ENCODE measurements around the gene ISL2. TPM values are rescaled to one million over a fixed set of nuclear protein-coding genes. Genes with fewer than 3 reads are reported as not detected.

The ISL2 gene
- total and polyA plus RNA-seq, 2 donors = 0.09 to 0.23 TPM

- no peaks in the 10 kb centered on the region for H3K9me3 ChIP-seq (ENCODE audit: control insufficient read depth in 2 of 2, insufficient read depth in 1 of 2, low read length in 1 of 2)
- H3K27me3 ChIP-seq (ENCODE audit: control insufficient read depth in 2 of 2, insufficient read depth in 1 of 2, low read length in 1 of 2) = no peaks in the 10 kb centered on the region
- 97% methylated on average over 1 of the region's 1 CpG for WGBS
- no peaks in the 10 kb centered on the region for H3K4me1 ChIP-seq (ENCODE audit: control insufficient read depth in 2 of 2, insufficient read depth in 2 of 2, low read length in 2 of 2)
- peaks cover 0 to 4% of the 10 kb centered on the region in 2 donors for H3K36me3 ChIP-seq (ENCODE audit: control insufficient read depth in 2 of 2, insufficient read depth in 2 of 2, low read length in 1 of 2)
- no peak for DNase-seq (ENCODE audit: low read depth in 6 of 9, low spot score in 9 of 9)
- no peak overlapping the region for H3K27ac ChIP-seq (ENCODE audit: low read depth in 1 of 2, low read length in 1 of 2)
- H3K4me3 ChIP-seq (ENCODE audit: low read length in 2 of 2) = no peak overlapping the region
These were observed 43.7 kb downstream of the ISL2 start for GRCh38 chr15:76380249-76380648.

- H3K36me3 ChIP-seq (ENCODE audit: control insufficient read depth in 2 of 2, insufficient read depth in 2 of 2, low read length in 1 of 2) = no peaks in the 10 kb centered on the region
- 98% methylated on average over 4 of the region's 4 CpGs for WGBS
- no peaks in the 10 kb centered on the region for H3K27me3 ChIP-seq (ENCODE audit: control insufficient read depth in 2 of 2, insufficient read depth in 1 of 2, low read length in 1 of 2)
- H3K4me1 ChIP-seq (ENCODE audit: control insufficient read depth in 2 of 2, insufficient read depth in 2 of 2, low read length in 2 of 2) = no peaks in the 10 kb centered on the region
- H3K9me3 ChIP-seq (ENCODE audit: control insufficient read depth in 2 of 2, insufficient read depth in 1 of 2, low read length in 1 of 2) = no peaks in the 10 kb centered on the region
- H3K27ac ChIP-seq (ENCODE audit: low read depth in 1 of 2, low read length in 1 of 2) = no peak overlapping the region
- no peak for DNase-seq (ENCODE audit: low read depth in 6 of 9, low spot score in 9 of 9)
- H3K4me3 ChIP-seq (ENCODE audit: low read length in 2 of 2) = no peak overlapping the region
These were observed 44.8 kb downstream of the ISL2 start for GRCh38 chr15:76381366-76381765.

GRCh38 chr15:76382987-76383728, 46.6 kb downstream of the ISL2 start:
- Histone ChIP-seq H3K4me3 (ENCODE audit: low read length in 2 of 2) (no peak overlapping the region), H3K4me1 (ENCODE audit: control insufficient read depth in 2 of 2, insufficient read depth in 2 of 2, low read length in 2 of 2) (no peaks in the 10 kb centered on the region), H3K36me3 (ENCODE audit: control insufficient read depth in 2 of 2, insufficient read depth in 2 of 2, low read length in 1 of 2) (no peaks in the 10 kb centered on the region), H3K27me3 (ENCODE audit: control insufficient read depth in 2 of 2, insufficient read depth in 1 of 2, low read length in 1 of 2) (no peaks in the 10 kb centered on the region), H3K9me3 (ENCODE audit: control insufficient read depth in 2 of 2, insufficient read depth in 1 of 2, low read length in 1 of 2) (no peaks in the 10 kb centered on the region), H3K27ac (ENCODE audit: low read depth in 1 of 2, low read length in 1 of 2) (no peak overlapping the region)
- DNase-seq (ENCODE audit: low read depth in 6 of 9, low spot score in 9 of 9) = no peak
- 96% methylated on average over 2 of the region's 2 CpGs for WGBS

- H3K27me3 ChIP-seq (ENCODE audit: control insufficient read depth in 2 of 2, insufficient read depth in 1 of 2, low read length in 1 of 2) = no peaks in the 10 kb centered on the region
- DNase-seq (ENCODE audit: low read depth in 6 of 9, low spot score in 9 of 9) = no peak
- no peak overlapping the region for H3K27ac ChIP-seq (ENCODE audit: low read depth in 1 of 2, low read length in 1 of 2)
- no peak overlapping the region for H3K4me3 ChIP-seq (ENCODE audit: low read length in 2 of 2)
- H3K4me1 ChIP-seq (ENCODE audit: control insufficient read depth in 2 of 2, insufficient read depth in 2 of 2, low read length in 2 of 2) = no peaks in the 10 kb centered on the region
- H3K36me3 ChIP-seq (ENCODE audit: control insufficient read depth in 2 of 2, insufficient read depth in 2 of 2, low read length in 1 of 2) = no peaks in the 10 kb centered on the region
- H3K9me3 ChIP-seq (ENCODE audit: control insufficient read depth in 2 of 2, insufficient read depth in 1 of 2, low read length in 1 of 2) = no peaks in the 10 kb centered on the region
- over 99% methylated on average over 2 of the region's 2 CpGs for WGBS
These were observed 47.8 kb downstream of the ISL2 start for GRCh38 chr15:76384409-76384808.

- Histone ChIP-seq H3K27me3 (ENCODE audit: control insufficient read depth in 2 of 2, insufficient read depth in 1 of 2, low read length in 1 of 2) (no peaks in the 10 kb centered on the region), H3K36me3 (ENCODE audit: control insufficient read depth in 2 of 2, insufficient read depth in 2 of 2, low read length in 1 of 2) (no peaks in the 10 kb centered on the region), H3K4me1 (ENCODE audit: control insufficient read depth in 2 of 2, insufficient read depth in 2 of 2, low read length in 2 of 2) (no peaks in the 10 kb centered on the region), H3K27ac (ENCODE audit: low read depth in 1 of 2, low read length in 1 of 2) (no peak overlapping the region), H3K9me3 (ENCODE audit: control insufficient read depth in 2 of 2, insufficient read depth in 1 of 2, low read length in 1 of 2) (no peaks in the 10 kb centered on the region), H3K4me3 (ENCODE audit: low read length in 2 of 2) (no peak overlapping the region)
- no peak for DNase-seq (ENCODE audit: low read depth in 6 of 9, low spot score in 9 of 9)
- 99% methylated on average over 2 of the region's 2 CpGs for WGBS
These were observed 49.6 kb downstream of the ISL2 start for GRCh38 chr15:76386178-76386577.

GRCh38 chr15:76386926-76387325, 50.4 kb downstream of the ISL2 start:
- 98% methylated on average over 2 of the region's 2 CpGs for WGBS
- no peak for DNase-seq (ENCODE audit: low read depth in 6 of 9, low spot score in 9 of 9)
- H3K9me3 ChIP-seq (ENCODE audit: control insufficient read depth in 2 of 2, insufficient read depth in 1 of 2, low read length in 1 of 2) = no peaks in the 10 kb centered on the region
- no peak overlapping the region for H3K27ac ChIP-seq (ENCODE audit: low read depth in 1 of 2, low read length in 1 of 2)
- no peaks in the 10 kb centered on the region for H3K36me3 ChIP-seq (ENCODE audit: control insufficient read depth in 2 of 2, insufficient read depth in 2 of 2, low read length in 1 of 2)
- H3K27me3 ChIP-seq (ENCODE audit: control insufficient read depth in 2 of 2, insufficient read depth in 1 of 2, low read length in 1 of 2) = no peaks in the 10 kb centered on the region
- H3K4me3 ChIP-seq (ENCODE audit: low read length in 2 of 2) = no peak overlapping the region
- no peaks in the 10 kb centered on the region for H3K4me1 ChIP-seq (ENCODE audit: control insufficient read depth in 2 of 2, insufficient read depth in 2 of 2, low read length in 2 of 2)

GRCh38 chr15:76390571-76390970, 54.0 kb downstream of the ISL2 start:
- DNase-seq (ENCODE audit: low read depth in 6 of 9, low spot score in 9 of 9) = no peak
- H3K4me3 ChIP-seq (ENCODE audit: low read length in 2 of 2) = no peak overlapping the region
- H3K4me1 ChIP-seq (ENCODE audit: control insufficient read depth in 2 of 2, insufficient read depth in 2 of 2, low read length in 2 of 2) = no peaks in the 10 kb centered on the region
- no peaks in the 10 kb centered on the region for H3K36me3 ChIP-seq (ENCODE audit: control insufficient read depth in 2 of 2, insufficient read depth in 2 of 2, low read length in 1 of 2)
- H3K9me3 ChIP-seq (ENCODE audit: control insufficient read depth in 2 of 2, insufficient read depth in 1 of 2, low read length in 1 of 2) = no peaks in the 10 kb centered on the region
- H3K27ac ChIP-seq (ENCODE audit: low read depth in 1 of 2, low read length in 1 of 2) = no peak overlapping the region
- no peaks in the 10 kb centered on the region for H3K27me3 ChIP-seq (ENCODE audit: control insufficient read depth in 2 of 2, insufficient read depth in 1 of 2, low read length in 1 of 2)

GRCh38 chr15:76391309-76391708, 54.7 kb downstream of the ISL2 start:
- DNase-seq (ENCODE audit: low read depth in 6 of 9, low spot score in 9 of 9) = no peak
- 97% methylated on average over 3 of the region's 3 CpGs for WGBS
- Histone ChIP-seq H3K4me1 (ENCODE audit: control insufficient read depth in 2 of 2, insufficient read depth in 2 of 2, low read length in 2 of 2) (no peaks in the 10 kb centered on the region), H3K27me3 (ENCODE audit: control insufficient read depth in 2 of 2, insufficient read depth in 1 of 2, low read length in 1 of 2) (no peaks in the 10 kb centered on the region), H3K27ac (ENCODE audit: low read depth in 1 of 2, low read length in 1 of 2) (no peak overlapping the region), H3K9me3 (ENCODE audit: control insufficient read depth in 2 of 2, insufficient read depth in 1 of 2, low read length in 1 of 2) (no peaks in the 10 kb centered on the region), H3K36me3 (ENCODE audit: control insufficient read depth in 2 of 2, insufficient read depth in 2 of 2, low read length in 1 of 2) (no peaks in the 10 kb centered on the region), H3K4me3 (ENCODE audit: low read length in 2 of 2) (no peak overlapping the region)

GRCh38 chr15:76391847-76392246, 55.3 kb downstream of the ISL2 start:
- H3K4me1 ChIP-seq (ENCODE audit: control insufficient read depth in 2 of 2, insufficient read depth in 2 of 2, low read length in 2 of 2) = no peaks in the 10 kb centered on the region
- no peaks in the 10 kb centered on the region for H3K27me3 ChIP-seq (ENCODE audit: control insufficient read depth in 2 of 2, insufficient read depth in 1 of 2, low read length in 1 of 2)
- H3K4me3 ChIP-seq (ENCODE audit: low read length in 2 of 2) = no peak overlapping the region
- no peaks in the 10 kb centered on the region for H3K9me3 ChIP-seq (ENCODE audit: control insufficient read depth in 2 of 2, insufficient read depth in 1 of 2, low read length in 1 of 2)
- no peaks in the 10 kb centered on the region for H3K36me3 ChIP-seq (ENCODE audit: control insufficient read depth in 2 of 2, insufficient read depth in 2 of 2, low read length in 1 of 2)
- no peak for DNase-seq (ENCODE audit: low read depth in 6 of 9, low spot score in 9 of 9)
- H3K27ac ChIP-seq (ENCODE audit: low read depth in 1 of 2, low read length in 1 of 2) = no peak overlapping the region

All from thymus (tissue), 11 donors.